ENCODE measurements around the gene STARD13. TPM values are rescaled to one million over a fixed set of nuclear protein-coding genes. Genes with fewer than 3 reads are reported as not detected.

STARD13 gene
- total and polyA plus RNA-seq, 2 donors: 1.7 to 2.0 TPM

DNA sequence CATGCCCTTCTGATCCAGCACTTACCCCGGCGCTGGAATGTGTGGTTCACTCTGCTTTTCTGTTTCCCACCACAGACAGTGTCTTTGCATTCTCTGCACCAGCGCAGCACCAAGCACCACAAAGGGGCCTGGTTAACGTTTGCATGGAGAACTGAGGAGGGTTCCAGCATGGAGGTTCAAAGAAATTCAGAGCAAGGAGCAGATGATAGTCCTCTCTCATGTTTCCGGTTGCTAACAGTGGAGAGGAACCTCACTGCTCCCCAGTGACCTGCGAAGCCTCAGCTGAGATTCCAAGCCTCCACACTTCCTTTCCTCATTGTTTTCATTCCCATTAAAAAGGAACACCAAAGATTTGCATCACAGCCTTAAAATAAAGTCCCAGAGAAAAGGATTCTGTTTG is 99.7 kb downstream of the STARD13 start:
- no peak overlapping the region for H3K27ac ChIP-seq (ENCODE audit: low read depth in 1 of 2, low read length in 1 of 2)
- H3K36me3 ChIP-seq (ENCODE audit: control insufficient read depth in 2 of 2, insufficient read depth in 2 of 2, low read length in 1 of 2): no peaks in the 10 kb centered on the region
- H3K27me3 ChIP-seq (ENCODE audit: control insufficient read depth in 2 of 2, insufficient read depth in 1 of 2, low read length in 1 of 2): no peaks in the 10 kb centered on the region
- 97% methylated on average over 6 of the region's 6 CpGs for WGBS
- no peaks in the 10 kb centered on the region for H3K4me1 ChIP-seq (ENCODE audit: control insufficient read depth in 2 of 2, insufficient read depth in 2 of 2, low read length in 2 of 2)
- no peak for DNase-seq (ENCODE audit: low read depth in 6 of 9, low spot score in 9 of 9)
- H3K4me3 ChIP-seq (ENCODE audit: low read length in 2 of 2): no peak overlapping the region
- H3K9me3 ChIP-seq (ENCODE audit: control insufficient read depth in 2 of 2, insufficient read depth in 1 of 2, low read length in 1 of 2): no peaks in the 10 kb centered on the region

DNA sequence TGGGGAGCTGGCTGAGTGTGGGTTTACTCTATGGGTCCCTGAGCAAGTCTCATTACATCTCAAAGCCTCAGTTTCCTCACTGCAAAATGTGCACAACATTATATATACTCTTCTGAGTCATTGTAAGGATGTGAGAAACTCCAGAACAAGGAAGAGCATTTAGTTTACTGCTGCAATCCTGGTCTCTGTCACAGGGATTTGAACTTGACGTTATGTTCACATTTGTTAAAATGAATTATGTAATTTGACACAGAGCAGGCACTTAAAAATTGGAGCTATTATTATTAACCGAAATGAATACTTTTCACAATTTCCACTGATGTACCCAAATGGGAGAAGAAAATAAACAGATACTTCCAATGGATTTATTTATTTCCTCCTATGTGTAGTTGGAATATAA is 101.0 kb downstream of the STARD13 start:
- H3K9me3 ChIP-seq (ENCODE audit: control insufficient read depth in 2 of 2, insufficient read depth in 1 of 2, low read length in 1 of 2): no peaks in the 10 kb centered on the region
- no peak for DNase-seq (ENCODE audit: low read depth in 6 of 9, low spot score in 9 of 9)
- H3K4me1 ChIP-seq (ENCODE audit: control insufficient read depth in 2 of 2, insufficient read depth in 2 of 2, low read length in 2 of 2): no peaks in the 10 kb centered on the region
- no peaks in the 10 kb centered on the region for H3K36me3 ChIP-seq (ENCODE audit: control insufficient read depth in 2 of 2, insufficient read depth in 2 of 2, low read length in 1 of 2)
- no peaks in the 10 kb centered on the region for H3K27me3 ChIP-seq (ENCODE audit: control insufficient read depth in 2 of 2, insufficient read depth in 1 of 2, low read length in 1 of 2)
- no peak overlapping the region for H3K27ac ChIP-seq (ENCODE audit: low read depth in 1 of 2, low read length in 1 of 2)
- 96% methylated on average over 2 of the region's 2 CpGs for WGBS
- H3K4me3 ChIP-seq (ENCODE audit: low read length in 2 of 2): no peak overlapping the region

DNA sequence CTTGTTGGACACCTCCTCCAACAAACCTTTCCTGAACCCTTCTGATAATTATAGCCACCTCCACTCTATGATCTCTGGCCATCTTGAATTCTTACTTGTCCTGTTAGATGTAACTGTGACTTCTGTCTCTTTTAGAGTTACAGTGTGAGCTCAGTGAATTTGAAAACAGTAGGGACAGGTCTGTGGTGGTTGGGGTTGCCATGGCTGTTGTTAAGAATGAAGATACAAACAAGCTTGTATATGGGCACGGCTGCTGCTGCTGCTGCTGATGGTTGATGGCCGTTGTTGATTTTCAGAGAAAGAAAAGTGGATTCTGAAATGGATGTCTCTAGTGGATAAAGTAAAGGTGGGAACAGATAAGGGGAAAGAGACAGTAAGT is 101.5 kb downstream of the STARD13 start:
- 96% methylated on average over 2 of the region's 2 CpGs for WGBS
- DNase-seq (ENCODE audit: low read depth in 6 of 9, low spot score in 9 of 9): no peak
- Histone ChIP-seq H3K27me3 (ENCODE audit: control insufficient read depth in 2 of 2, insufficient read depth in 1 of 2, low read length in 1 of 2) (no peaks in the 10 kb centered on the region), H3K4me1 (ENCODE audit: control insufficient read depth in 2 of 2, insufficient read depth in 2 of 2, low read length in 2 of 2) (no peaks in the 10 kb centered on the region), H3K27ac (ENCODE audit: low read depth in 1 of 2, low read length in 1 of 2) (no peak overlapping the region), H3K9me3 (ENCODE audit: control insufficient read depth in 2 of 2, insufficient read depth in 1 of 2, low read length in 1 of 2) (no peaks in the 10 kb centered on the region), H3K36me3 (ENCODE audit: control insufficient read depth in 2 of 2, insufficient read depth in 2 of 2, low read length in 1 of 2) (no peaks in the 10 kb centered on the region), H3K4me3 (ENCODE audit: low read length in 2 of 2) (no peak overlapping the region)

- DNase-seq (ENCODE audit: low read depth in 6 of 9, low spot score in 9 of 9): no peak
- Histone ChIP-seq H3K27me3 (ENCODE audit: control insufficient read depth in 2 of 2, insufficient read depth in 1 of 2, low read length in 1 of 2) (no peaks in the 10 kb centered on the region), H3K9me3 (ENCODE audit: control insufficient read depth in 2 of 2, insufficient read depth in 1 of 2, low read length in 1 of 2) (no peaks in the 10 kb centered on the region), H3K36me3 (ENCODE audit: control insufficient read depth in 2 of 2, insufficient read depth in 2 of 2, low read length in 1 of 2) (no peaks in the 10 kb centered on the region), H3K27ac (ENCODE audit: low read depth in 1 of 2, low read length in 1 of 2) (no peak overlapping the region), H3K4me1 (ENCODE audit: control insufficient read depth in 2 of 2, insufficient read depth in 2 of 2, low read length in 2 of 2) (no peaks in the 10 kb centered on the region), H3K4me3 (ENCODE audit: low read length in 2 of 2) (no peak overlapping the region)
- WGBS: 94% methylated on average over 3 of the region's 3 CpGs
Observed at GRCh38 chr13:33183431-33184111, 102.0 kb downstream of the STARD13 start.

- WGBS: 94% methylated on average over 9 of the region's 9 CpGs
- DNase-seq (ENCODE audit: low read depth in 6 of 9, low spot score in 9 of 9): no peak
- Histone ChIP-seq H3K4me1 (ENCODE audit: control insufficient read depth in 2 of 2, insufficient read depth in 2 of 2, low read length in 2 of 2) (no peaks in the 10 kb centered on the region), H3K27ac (ENCODE audit: low read depth in 1 of 2, low read length in 1 of 2) (no peak overlapping the region), H3K36me3 (ENCODE audit: control insufficient read depth in 2 of 2, insufficient read depth in 2 of 2, low read length in 1 of 2) (no peaks in the 10 kb centered on the region), H3K9me3 (ENCODE audit: control insufficient read depth in 2 of 2, insufficient read depth in 1 of 2, low read length in 1 of 2) (no peaks in the 10 kb centered on the region), H3K27me3 (ENCODE audit: control insufficient read depth in 2 of 2, insufficient read depth in 1 of 2, low read length in 1 of 2) (no peaks in the 10 kb centered on the region), H3K4me3 (ENCODE audit: low read length in 2 of 2) (no peak overlapping the region)
Observed at GRCh38 chr13:33182729-33183128, 102.8 kb downstream of the STARD13 start.

DNA sequence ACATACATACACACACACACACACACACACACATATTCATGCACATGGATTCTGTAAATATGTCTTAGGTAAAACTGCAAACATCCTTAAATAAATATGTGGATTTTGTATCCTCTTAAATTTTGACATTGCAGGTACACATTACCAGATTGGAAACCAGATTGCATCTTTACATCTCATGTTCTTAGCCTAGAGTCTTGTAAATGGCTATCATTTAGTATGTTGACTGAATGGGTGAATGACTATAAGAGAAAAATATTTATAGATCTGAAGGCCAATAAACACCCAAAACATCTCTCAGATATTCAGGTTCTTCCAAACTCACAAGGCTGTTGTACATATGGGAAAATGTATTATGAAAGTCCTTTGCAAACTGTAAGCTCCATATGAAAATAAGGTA is 104.3 kb downstream of the STARD13 start:
- Histone ChIP-seq H3K9me3 (ENCODE audit: control insufficient read depth in 2 of 2, insufficient read depth in 1 of 2, low read length in 1 of 2) (no peaks in the 10 kb centered on the region), H3K27ac (ENCODE audit: low read depth in 1 of 2, low read length in 1 of 2) (no peak overlapping the region), H3K4me1 (ENCODE audit: control insufficient read depth in 2 of 2, insufficient read depth in 2 of 2, low read length in 2 of 2) (no peaks in the 10 kb centered on the region), H3K36me3 (ENCODE audit: control insufficient read depth in 2 of 2, insufficient read depth in 2 of 2, low read length in 1 of 2) (no peaks in the 10 kb centered on the region), H3K27me3 (ENCODE audit: control insufficient read depth in 2 of 2, insufficient read depth in 1 of 2, low read length in 1 of 2) (no peaks in the 10 kb centered on the region), H3K4me3 (ENCODE audit: low read length in 2 of 2) (no peak overlapping the region)
- no peak for DNase-seq (ENCODE audit: low read depth in 6 of 9, low spot score in 9 of 9)

DNA sequence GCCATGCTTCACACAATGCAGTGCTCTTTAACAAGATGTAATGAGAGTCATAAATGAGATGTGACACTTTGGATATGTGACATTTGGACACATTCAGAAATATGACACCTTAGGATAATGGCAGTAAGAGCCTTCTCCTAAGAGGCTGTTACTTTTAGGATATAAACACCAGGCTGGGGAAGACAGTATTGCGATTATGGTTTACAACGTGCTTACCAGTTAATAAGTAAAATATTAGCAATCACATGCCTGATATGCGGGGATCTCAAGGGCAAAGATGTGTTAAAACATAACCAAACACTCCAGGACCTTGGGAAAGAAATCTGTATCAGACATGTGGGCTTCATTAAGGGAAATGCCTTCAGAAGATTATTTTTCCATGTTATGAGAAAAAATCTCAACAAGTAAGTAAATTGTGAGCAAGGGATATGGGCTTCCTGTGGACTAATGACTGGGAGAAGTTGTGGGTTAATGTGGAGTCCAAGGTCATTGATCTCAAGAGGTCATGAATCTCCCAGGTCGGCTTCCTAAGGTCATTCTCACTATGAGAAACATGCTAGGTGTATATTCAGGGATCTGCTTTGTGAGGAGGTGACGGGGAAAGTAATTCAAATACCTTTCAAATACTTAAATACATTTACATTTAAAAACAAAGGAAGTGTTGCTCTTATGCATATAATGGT is 105.3 kb downstream of the STARD13 start:
- Histone ChIP-seq H3K27me3 (ENCODE audit: control insufficient read depth in 2 of 2, insufficient read depth in 1 of 2, low read length in 1 of 2) (no peaks in the 10 kb centered on the region), H3K9me3 (ENCODE audit: control insufficient read depth in 2 of 2, insufficient read depth in 1 of 2, low read length in 1 of 2) (no peaks in the 10 kb centered on the region), H3K36me3 (ENCODE audit: control insufficient read depth in 2 of 2, insufficient read depth in 2 of 2, low read length in 1 of 2) (no peaks in the 10 kb centered on the region), H3K4me3 (ENCODE audit: low read length in 2 of 2) (no peak overlapping the region), H3K4me1 (ENCODE audit: control insufficient read depth in 2 of 2, insufficient read depth in 2 of 2, low read length in 2 of 2) (no peaks in the 10 kb centered on the region), H3K27ac (ENCODE audit: low read depth in 1 of 2, low read length in 1 of 2) (no peak overlapping the region)
- no peak for DNase-seq (ENCODE audit: low read depth in 6 of 9, low spot score in 9 of 9)
- 86% methylated on average over 5 of the region's 5 CpGs for WGBS

DNA sequence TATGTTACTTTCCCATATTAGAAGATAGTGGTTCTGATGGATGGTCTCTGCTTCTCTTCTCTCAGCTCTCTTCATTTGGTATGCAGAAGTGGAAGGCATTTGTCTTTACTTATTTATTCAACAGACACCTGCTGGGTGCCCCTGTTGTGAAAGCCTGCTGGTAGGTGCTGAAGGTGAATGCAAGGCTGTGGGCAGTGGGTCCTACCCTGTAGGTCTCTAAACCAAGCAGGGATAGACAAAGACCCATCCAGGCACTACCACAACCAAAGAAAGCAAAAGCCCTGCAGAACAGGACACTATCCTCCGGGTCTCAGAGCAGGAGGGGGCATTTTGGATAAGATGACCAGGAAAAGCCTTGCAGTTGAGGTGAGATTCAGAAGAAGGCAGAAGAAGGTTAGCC is 106.1 kb downstream of the STARD13 start:
- WGBS: 93% methylated on average over 1 of the region's 1 CpG
- no peak for DNase-seq (ENCODE audit: low read depth in 6 of 9, low spot score in 9 of 9)
- no peak overlapping the region for H3K27ac ChIP-seq (ENCODE audit: low read depth in 1 of 2, low read length in 1 of 2)

GRCh38 chr13:33178209-33178840 is 107.2 kb downstream of the STARD13 start:
- no peak overlapping the region for H3K4me3 ChIP-seq (ENCODE audit: low read length in 2 of 2)
- WGBS: 98% methylated on average over 4 of the region's 4 CpGs
- no peak for DNase-seq (ENCODE audit: low read depth in 6 of 9, low spot score in 9 of 9)
- no peaks in the 10 kb centered on the region for H3K27me3 ChIP-seq (ENCODE audit: control insufficient read depth in 2 of 2, insufficient read depth in 1 of 2, low read length in 1 of 2)
- H3K36me3 ChIP-seq (ENCODE audit: control insufficient read depth in 2 of 2, insufficient read depth in 2 of 2, low read length in 1 of 2): no peaks in the 10 kb centered on the region
- no peak overlapping the region for H3K27ac ChIP-seq (ENCODE audit: low read depth in 1 of 2, low read length in 1 of 2)
- no peaks in the 10 kb centered on the region for H3K4me1 ChIP-seq (ENCODE audit: control insufficient read depth in 2 of 2, insufficient read depth in 2 of 2, low read length in 2 of 2)
- H3K9me3 ChIP-seq (ENCODE audit: control insufficient read depth in 2 of 2, insufficient read depth in 1 of 2, low read length in 1 of 2): no peaks in the 10 kb centered on the region

More for the DNA sequence above, 106.1 kb downstream of the STARD13 start:
- Histone ChIP-seq H3K36me3 (ENCODE audit: control insufficient read depth in 2 of 2, insufficient read depth in 2 of 2, low read length in 1 of 2) (no peaks in the 10 kb centered on the region), H3K4me1 (ENCODE audit: control insufficient read depth in 2 of 2, insufficient read depth in 2 of 2, low read length in 2 of 2) (no peaks in the 10 kb centered on the region), H3K9me3 (ENCODE audit: control insufficient read depth in 2 of 2, insufficient read depth in 1 of 2, low read length in 1 of 2) (no peaks in the 10 kb centered on the region), H3K27me3 (ENCODE audit: control insufficient read depth in 2 of 2, insufficient read depth in 1 of 2, low read length in 1 of 2) (no peaks in the 10 kb centered on the region), H3K4me3 (ENCODE audit: low read length in 2 of 2) (no peak overlapping the region)

Measured in thymus (tissue), 11 donors.